GM19239 (cell line): ENCODE results near the gene CENPP.

Experiments used
- DNase-seq: peaks from one replicate; pipeline ENCODE4 v3.0.0; 2011; ENCODE audit warnings: low spot score; ENCODE audit not compliant: insufficient read length
- FAIRE-seq: peaks from 2 replicates; lab custom pipeline; 2011; peaks lifted over from hg19 to GRCh38; lab: Jason Lieb, UNC

CENPP gene

GRCh38 chr9:92414566-92414965 is 88.8 kb downstream of the CENPP start:
- DNase-seq (no peak), FAIRE-seq (no peak)

- DNase-seq (no peak), FAIRE-seq (no peak)
Measured at GRCh38 chr9:92422611-92423338, 97.0 kb downstream of the CENPP start.

GRCh38 chr9:92423612-92424011 is 97.9 kb downstream of the CENPP start:
- no peak for FAIRE-seq
- no peak for DNase-seq

GRCh38 chr9:92424340-92424739 is 98.6 kb downstream of the CENPP start, which contains the start of gene OMD:
OMD (minus strand) TSS chr9:92424471; CDS start chr9:92417558, 6,913 bp downstream.
- FAIRE-seq (no peak), DNase-seq (no peak)

- FAIRE-seq (no peak), DNase-seq (no peak)
Measured at GRCh38 chr9:92425474-92425873, 99.7 kb downstream of the CENPP start.

GRCh38 chr9:92426501-92427145 is 100.9 kb downstream of the CENPP start:
- no peak for FAIRE-seq

GRCh38 chr9:92429836-92430235 is 104.1 kb downstream of the CENPP start:
- FAIRE-seq (no peak), DNase-seq (no peak)

More at GRCh38 chr9:92426501-92427145, 100.9 kb downstream of the CENPP start:
- DNase-seq: no peak

GRCh38 chr9:92432350-92432749 is 106.6 kb downstream of the CENPP start:
- DNase-seq (no peak), FAIRE-seq (no peak)

GRCh38 chr9:92432972-92433548 is 107.3 kb downstream of the CENPP start:
- FAIRE-seq: no peak
- DNase-seq: no peak

- no peak for FAIRE-seq
Measured at GRCh38 chr9:92435263-92435662, 109.5 kb downstream of the CENPP start.

GRCh38 chr9:92438900-92439526 is 113.3 kb downstream of the CENPP start:
- FAIRE-seq (no peak), DNase-seq (no peak)

More at GRCh38 chr9:92435263-92435662, 109.5 kb downstream of the CENPP start:
- DNase-seq: no peak

- FAIRE-seq (peak; percentile 72), DNase-seq (no peak)
Measured at GRCh38 chr9:92439921-92440750, 114.4 kb downstream of the CENPP start.

- FAIRE-seq (no peak), DNase-seq (peak; percentile 12)
Measured at GRCh38 chr9:92440751-92441046, 114.9 kb downstream of the CENPP start.

GRCh38 chr9:92444841-92445240 is 119.1 kb downstream of the CENPP start:
- DNase-seq: no peak
- no peak for FAIRE-seq

- DNase-seq (no peak), FAIRE-seq (no peak)
Measured at GRCh38 chr9:92446536-92446935, 120.8 kb downstream of the CENPP start.

GRCh38 chr9:92455217-92455616 is 129.5 kb downstream of the CENPP start:
- no peak for DNase-seq

GRCh38 chr9:92457576-92457975 is 131.8 kb downstream of the CENPP start:
- FAIRE-seq (no peak), DNase-seq (no peak)

More at GRCh38 chr9:92455217-92455616, 129.5 kb downstream of the CENPP start:
- peak; percentile 18 for FAIRE-seq

- FAIRE-seq: no peak
- DNase-seq: no peak
Measured at GRCh38 chr9:92463387-92463786, 137.6 kb downstream of the CENPP start.

- no peak for DNase-seq
- FAIRE-seq: no peak
Measured at GRCh38 chr9:92463984-92464383, 138.2 kb downstream of the CENPP start.

- DNase-seq: no peak
- FAIRE-seq: no peak
Measured at GRCh38 chr9:92467041-92467440, 141.3 kb downstream of the CENPP start.
